NCI-H524 treated with DMSO at 0.1 percent for 48 hours (cell line): ENCODE measurements around the gene DYRK2.

Experiments used
- DNase-seq: peaks from one replicate; lab custom pipeline; 2025; lab: John Stamatoyannopoulos, UW

DYRK2 gene

GRCh38 chr12:67648521-67649260 is at the start of gene DYRK2:
Gene DYRK2, plus strand, starts transcription at chr12:67648745. Its CDS starts 389 bp downstream, at chr12:67649134.
- DNase-seq = no peak

GRCh38 chr12:67599691-67600090 is 48.9 kb upstream of the DYRK2 start:
- no peak for DNase-seq

- DNase-seq = no peak
Measured at GRCh38 chr12:67601126-67601525, 47.4 kb upstream of the DYRK2 start.

GRCh38 chr12:67609226-67609870 is 39.2 kb upstream of the DYRK2 start:
- DNase-seq = peak; percentile 87

GRCh38 chr12:67613040-67613439 is 35.5 kb upstream of the DYRK2 start:
- DNase-seq = no peak

GRCh38 chr12:67617629-67618028 is 30.9 kb upstream of the DYRK2 start:
- DNase-seq = no peak

- no peak for DNase-seq
Measured at GRCh38 chr12:67618303-67618702, 30.2 kb upstream of the DYRK2 start.

GRCh38 chr12:67621112-67621511 is 27.4 kb upstream of the DYRK2 start:
- no peak for DNase-seq

GRCh38 chr12:67621926-67622325 is 26.6 kb upstream of the DYRK2 start:
- DNase-seq = no peak

GRCh38 chr12:67623259-67623658 is 25.3 kb upstream of the DYRK2 start:
- peak; percentile 59 for DNase-seq

GRCh38 chr12:67624355-67624754 is 24.2 kb upstream of the DYRK2 start:
- DNase-seq = no peak

GRCh38 chr12:67625004-67625403 is 23.5 kb upstream of the DYRK2 start:
- no peak for DNase-seq

GRCh38 chr12:67626156-67626555 is 22.4 kb upstream of the DYRK2 start:
- no peak for DNase-seq

GRCh38 chr12:67630373-67631088 is 18.0 kb upstream of the DYRK2 start:
- no peak for DNase-seq

GRCh38 chr12:67632005-67632404 is 16.5 kb upstream of the DYRK2 start:
- no peak for DNase-seq

GRCh38 chr12:67633024-67633610 is 15.4 kb upstream of the DYRK2 start:
- DNase-seq = no peak

GRCh38 chr12:67633708-67634107 is 14.8 kb upstream of the DYRK2 start:
- DNase-seq = no peak

GRCh38 chr12:67634303-67634761 is 14.2 kb upstream of the DYRK2 start:
- DNase-seq = no peak

- DNase-seq = no peak
Measured at GRCh38 chr12:67637718-67638117, 10.8 kb upstream of the DYRK2 start.

GRCh38 chr12:67638694-67639093 is 9.9 kb upstream of the DYRK2 start:
- DNase-seq = no peak

GRCh38 chr12:67640863-67641262 is 7.7 kb upstream of the DYRK2 start:
- DNase-seq = no peak

GRCh38 chr12:67645126-67645525 is 3.4 kb upstream of the DYRK2 start:
- no peak for DNase-seq

GRCh38 chr12:67645601-67646000 is 2.9 kb upstream of the DYRK2 start:
- no peak for DNase-seq
